ENCODE data around the gene ZNF578.

DNA sequence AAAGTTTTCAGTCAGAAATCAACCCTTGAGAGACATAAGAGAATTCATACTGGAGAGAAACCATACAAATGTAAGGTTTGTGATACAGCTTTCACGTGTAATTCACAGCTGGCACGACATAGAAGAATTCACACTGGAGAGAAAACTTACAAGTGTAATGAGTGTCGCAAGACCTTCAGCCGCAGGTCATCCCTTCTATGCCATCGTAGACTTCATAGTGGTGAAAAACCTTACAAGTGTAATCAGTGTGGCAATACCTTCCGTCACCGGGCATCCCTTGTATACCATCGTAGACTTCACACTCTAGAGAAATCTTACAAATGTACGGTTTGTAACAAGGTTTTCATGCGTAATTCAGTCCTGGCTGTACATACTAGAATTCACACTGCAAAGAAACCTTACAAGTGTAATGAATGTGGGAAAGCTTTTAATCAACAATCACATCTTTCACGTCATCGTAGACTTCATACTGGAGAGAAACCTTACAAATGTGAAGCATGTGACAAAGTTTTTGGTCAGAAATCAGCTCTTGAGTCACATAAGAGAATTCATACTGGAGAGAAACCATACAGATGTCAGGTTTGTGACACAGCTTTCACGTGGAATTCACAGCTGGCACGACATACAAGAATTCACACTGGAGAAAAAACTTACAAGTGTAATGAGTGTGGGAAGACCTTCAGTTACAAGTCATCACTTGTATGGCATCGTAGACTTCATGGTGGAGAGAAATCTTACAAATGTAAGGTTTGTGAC lies 101.0 kb downstream of the ZNF578 start:
- TF ChIP-seq, protein P1, sequence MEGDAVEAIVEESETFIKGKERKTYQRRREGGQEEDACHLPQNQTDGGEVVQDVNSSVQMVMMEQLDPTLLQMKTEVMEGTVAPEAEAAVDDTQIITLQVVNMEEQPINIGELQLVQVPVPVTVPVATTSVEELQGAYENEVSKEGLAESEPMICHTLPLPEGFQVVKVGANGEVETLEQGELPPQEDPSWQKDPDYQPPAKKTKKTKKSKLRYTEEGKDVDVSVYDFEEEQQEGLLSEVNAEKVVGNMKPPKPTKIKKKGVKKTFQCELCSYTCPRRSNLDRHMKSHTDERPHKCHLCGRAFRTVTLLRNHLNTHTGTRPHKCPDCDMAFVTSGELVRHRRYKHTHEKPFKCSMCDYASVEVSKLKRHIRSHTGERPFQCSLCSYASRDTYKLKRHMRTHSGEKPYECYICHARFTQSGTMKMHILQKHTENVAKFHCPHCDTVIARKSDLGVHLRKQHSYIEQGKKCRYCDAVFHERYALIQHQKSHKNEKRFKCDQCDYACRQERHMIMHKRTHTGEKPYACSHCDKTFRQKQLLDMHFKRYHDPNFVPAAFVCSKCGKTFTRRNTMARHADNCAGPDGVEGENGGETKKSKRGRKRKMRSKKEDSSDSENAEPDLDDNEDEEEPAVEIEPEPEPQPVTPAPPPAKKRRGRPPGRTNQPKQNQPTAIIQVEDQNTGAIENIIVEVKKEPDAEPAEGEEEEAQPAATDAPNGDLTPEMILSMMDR (conservative IDR thresholded peaks at IDR 0.05; ENCODE audit: low read depth, low read length) = no peak
- no peak for TF ChIP-seq EZH2 (IDR thresholded peaks at IDR 0.05; ENCODE audit: low read length, unreplicated experiment)
- no peak for TF ChIP-seq EZH2phosphoT487 (IDR thresholded peaks at IDR 0.05; ENCODE audit: borderline replicate concordance, low read length)

All from PC-3 (cell line).